Measurements from ENCODE around the gene PADI2.

DNA sequence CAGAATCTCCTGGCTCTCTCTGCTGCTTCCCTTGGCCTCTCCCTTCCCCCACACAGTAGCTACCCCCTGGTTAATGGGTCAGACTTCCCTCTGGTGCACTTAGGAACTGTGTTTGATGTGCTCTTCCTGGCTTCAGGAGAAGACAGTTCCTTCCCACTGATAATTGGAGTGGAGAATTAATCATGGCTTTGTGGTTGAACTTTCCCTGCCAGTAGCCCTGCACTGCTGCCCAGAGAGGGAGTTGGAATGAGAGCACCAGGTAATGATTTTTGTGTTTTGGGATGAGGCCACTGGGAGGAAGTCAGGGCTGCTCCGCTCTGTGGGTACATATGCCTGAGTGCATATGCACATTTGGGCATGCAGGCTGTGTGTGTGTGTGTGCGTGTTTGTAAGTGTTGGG lies 39.7 kb upstream of the PADI2 start:
- TF ChIP-seq, protein P1, sequence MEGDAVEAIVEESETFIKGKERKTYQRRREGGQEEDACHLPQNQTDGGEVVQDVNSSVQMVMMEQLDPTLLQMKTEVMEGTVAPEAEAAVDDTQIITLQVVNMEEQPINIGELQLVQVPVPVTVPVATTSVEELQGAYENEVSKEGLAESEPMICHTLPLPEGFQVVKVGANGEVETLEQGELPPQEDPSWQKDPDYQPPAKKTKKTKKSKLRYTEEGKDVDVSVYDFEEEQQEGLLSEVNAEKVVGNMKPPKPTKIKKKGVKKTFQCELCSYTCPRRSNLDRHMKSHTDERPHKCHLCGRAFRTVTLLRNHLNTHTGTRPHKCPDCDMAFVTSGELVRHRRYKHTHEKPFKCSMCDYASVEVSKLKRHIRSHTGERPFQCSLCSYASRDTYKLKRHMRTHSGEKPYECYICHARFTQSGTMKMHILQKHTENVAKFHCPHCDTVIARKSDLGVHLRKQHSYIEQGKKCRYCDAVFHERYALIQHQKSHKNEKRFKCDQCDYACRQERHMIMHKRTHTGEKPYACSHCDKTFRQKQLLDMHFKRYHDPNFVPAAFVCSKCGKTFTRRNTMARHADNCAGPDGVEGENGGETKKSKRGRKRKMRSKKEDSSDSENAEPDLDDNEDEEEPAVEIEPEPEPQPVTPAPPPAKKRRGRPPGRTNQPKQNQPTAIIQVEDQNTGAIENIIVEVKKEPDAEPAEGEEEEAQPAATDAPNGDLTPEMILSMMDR (IDR thresholded peaks at IDR 0.05): no peak
- no peak for TF ChIP-seq POLR2A (IDR thresholded peaks at IDR 0.05)

Measured in uterus (tissue), 2 donors.